Cerebellar cortex (tissue), 1 donor: ENCODE results near the gene RPL31.
A peak's percentile ranks its signal among the peaks of the same experiment; 100 is the strongest.

Experiments used
- DNase-seq: peaks from one replicate; pipeline ENCODE4 v3.0.0-alpha.2; 2015; ENCODE audit warnings: low spot score

RPL31 gene

DNA sequence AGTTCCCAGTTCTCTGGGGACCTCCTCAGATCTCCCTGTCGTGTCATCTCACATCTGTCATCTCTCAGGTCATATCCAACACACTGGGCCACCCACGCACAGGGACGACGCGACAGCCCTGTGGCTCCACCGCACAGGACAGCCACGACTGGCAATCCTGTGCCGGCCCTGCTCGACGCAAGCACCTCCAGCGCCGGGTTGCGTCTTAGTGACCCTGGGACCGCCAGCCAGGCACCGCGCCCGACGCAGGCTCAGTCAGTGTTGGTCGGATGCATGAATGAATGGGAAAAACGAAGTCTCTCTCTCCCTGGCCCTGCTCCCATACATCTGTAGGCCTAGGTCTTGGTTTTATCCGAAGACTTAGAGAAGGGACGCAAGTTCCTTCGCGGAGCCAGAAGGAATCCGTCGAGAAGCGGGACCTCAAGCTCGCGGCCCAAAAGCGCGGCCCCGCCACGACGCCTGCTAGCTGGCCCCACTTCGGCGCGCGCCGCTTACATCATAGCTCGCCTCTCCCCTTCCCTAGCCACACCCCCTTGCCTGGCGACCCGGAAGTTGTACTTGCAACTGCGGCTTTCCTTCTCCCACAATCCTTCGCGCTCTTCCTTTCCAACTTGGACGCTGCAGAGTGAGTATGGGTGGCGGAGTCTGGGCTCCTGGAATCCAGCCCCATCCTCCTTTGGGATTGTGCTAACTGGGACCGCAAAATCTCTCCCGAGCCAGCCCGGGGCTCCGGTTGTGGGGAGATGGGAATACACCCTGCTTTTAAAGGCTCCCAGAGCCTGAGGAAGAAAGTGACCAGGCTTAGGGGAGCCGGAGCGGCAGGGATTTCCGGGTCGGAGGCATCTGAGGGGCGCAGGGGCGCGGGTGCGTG is at the start of gene RPL31:
RPL31 (plus strand) TSS at position 599 of the 871 bp plus-strand sequence. CDS start 413 bp downstream, outside the sequence.
- peak; percentile 98 for DNase-seq

DNA sequence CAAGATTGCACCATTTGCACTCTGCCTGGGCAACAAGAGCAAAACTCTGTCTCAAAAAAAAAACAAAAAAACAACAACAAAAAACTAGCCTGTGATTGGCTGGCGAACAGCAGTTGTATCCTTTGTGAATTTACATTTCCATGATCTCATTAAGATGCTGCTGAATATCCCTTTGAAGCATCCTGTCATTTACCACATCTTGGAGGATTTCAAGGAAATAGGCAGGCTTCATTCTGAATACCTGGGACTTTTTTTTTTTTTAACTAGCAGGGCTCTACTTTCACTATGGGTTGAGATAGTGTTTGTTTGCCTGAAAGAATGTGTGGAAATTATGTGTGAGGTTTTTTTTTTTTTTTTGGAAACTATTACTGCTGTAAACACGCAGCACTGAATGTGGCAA is 49.6 kb upstream of the RPL31 start:
- DNase-seq, result no peak

DNA sequence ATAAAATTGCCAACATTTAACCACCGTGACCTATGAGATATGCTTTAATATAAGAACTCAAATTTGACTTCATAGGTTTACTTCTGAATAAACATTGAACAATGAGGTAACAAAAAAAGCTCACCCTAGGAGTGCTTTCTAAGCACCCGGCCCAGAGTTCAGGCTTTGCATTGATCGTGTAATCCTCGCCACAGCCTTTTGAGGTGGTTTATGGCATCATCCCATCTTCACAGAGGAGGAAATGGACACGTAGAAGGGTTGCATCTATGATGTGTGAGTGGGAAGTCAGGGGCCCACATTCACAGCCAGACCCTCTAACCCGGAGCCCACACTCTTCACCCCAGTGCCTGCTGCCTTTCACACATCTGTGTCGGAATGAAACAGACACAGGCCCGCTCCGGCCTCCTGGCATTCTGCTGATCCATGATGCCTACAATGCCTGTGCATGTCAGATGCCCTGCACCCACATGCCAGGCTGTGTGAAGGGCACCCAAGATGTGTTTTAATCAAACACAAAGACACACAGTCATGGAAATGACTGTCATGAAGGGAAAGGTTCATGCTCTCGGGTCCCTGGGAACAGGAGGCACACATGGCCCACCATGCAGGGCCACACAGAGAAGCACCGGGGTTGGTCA is 48.6 kb upstream of the RPL31 start:
- DNase-seq, result no peak

DNA sequence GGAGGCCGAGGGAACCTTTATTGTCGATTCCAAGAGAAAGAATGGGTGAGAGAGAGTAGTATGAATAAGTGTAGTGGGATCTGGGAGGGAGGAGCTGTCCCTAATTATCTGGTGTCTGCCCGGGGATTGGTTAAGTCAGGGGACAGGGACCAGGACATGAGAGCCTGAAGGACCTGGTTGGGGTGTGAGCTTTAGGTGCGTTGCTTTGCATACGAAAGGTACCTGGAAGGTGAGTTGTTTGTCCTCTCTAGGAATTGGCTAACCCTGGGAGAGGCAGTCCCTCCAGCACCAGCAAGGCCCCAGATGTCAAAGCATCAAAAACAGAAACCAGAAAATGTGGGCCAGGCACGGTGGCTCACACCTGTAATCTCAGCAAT is 48.1 kb upstream of the RPL31 start:
- no peak for DNase-seq

DNA sequence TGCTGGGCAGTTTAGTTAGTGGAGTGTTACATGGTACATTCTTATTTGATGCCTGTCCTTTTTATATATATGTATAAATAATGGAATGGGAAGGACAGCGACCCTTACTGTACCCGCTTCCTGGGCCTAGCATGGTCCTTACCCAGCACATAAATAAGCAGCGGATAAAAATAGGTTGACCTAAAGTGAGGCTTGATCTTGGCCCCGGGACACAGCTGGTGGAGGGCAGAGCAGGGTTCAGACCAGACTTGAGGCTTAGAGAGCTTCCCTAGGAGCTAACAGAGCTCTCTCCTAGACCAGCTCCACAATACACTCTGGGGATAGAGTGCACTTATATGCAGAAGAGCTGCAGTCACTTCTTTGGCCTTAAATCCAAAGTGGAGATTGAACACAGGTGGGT is 46.9 kb upstream of the RPL31 start:
- no peak for DNase-seq

DNA sequence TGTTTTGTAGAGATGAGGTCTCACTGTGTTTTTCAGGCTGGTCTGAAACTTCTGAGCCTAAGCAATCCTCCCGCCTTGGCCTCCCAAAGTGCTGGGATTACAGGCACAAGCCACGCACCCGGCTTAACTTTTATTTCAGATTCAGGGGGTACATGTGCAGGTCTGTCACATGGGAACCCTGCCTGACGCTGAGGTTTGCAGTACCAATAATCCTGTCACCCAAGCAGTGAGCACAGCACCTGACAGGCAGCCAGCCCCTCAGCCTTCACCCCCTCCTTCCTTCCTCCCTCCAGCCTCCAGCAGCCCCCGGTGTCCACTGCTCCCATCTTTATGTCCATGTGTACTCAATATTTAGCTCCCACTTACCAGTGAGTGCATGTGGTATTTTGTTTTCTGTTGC is 46.0 kb upstream of the RPL31 start:
- no peak for DNase-seq

DNA sequence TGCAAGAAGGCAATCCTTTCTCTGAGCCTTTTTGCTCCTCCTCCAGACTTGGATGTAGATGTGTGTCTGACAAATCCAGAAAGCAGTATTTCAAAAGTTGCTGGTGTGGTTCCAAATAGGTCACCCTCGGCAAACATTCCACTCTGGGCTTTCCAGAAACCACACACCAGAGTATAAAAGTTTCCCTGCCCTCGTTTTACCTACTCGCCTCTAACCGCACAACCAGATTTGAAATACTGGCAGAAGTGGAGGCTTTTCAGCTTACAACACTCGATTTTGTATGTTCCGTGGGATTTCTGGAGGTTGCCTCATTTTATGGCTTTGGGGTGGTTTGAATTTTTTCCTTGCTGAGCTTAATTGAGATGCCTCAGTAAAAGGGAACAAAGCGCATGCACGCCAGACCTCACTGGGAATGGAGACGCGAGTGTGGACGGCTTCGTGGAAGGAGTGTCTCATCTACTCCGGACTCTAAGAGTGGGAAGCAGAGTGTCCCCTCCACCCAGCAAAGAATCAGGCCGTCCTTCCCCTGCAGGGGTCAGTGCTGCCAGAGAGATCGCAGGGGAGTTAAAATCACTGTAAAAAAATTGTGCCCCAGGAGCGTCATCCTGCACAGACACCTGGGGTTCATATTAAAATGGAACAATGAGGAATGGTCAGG is 44.0 kb upstream of the RPL31 start:
- DNase-seq, result peak; percentile 43

DNA sequence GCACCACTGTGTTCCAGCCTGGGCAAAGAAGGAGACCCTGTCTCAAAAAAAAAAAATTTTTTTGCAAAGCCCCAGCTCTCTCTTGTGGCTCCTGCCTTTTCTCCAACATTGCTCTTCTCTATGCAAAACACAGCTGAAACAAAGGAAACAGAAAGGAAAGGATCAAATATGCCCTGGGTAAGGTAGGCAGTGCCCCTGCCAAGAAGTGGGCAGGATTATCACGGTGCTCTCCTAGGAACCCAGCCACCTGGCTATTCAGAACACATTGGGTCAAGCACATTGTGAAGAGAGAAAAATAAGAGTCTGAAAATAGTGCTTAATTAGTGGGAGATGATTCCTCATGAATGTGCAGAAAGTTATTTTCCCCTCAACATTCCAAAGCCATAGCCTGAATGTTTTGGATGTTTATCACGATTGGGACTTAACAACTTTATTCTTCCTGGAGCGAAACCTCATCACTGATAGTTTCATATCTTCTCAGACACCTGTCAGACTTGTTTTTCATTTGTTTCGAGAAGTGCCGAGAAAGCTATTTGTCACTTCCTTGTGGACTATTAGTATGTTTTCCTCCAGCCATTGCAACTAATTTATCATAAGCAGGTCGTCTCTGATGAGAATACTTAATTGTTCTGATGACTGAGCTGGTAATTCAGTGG is 42.7 kb upstream of the RPL31 start:
- peak; percentile 31 for DNase-seq

DNA sequence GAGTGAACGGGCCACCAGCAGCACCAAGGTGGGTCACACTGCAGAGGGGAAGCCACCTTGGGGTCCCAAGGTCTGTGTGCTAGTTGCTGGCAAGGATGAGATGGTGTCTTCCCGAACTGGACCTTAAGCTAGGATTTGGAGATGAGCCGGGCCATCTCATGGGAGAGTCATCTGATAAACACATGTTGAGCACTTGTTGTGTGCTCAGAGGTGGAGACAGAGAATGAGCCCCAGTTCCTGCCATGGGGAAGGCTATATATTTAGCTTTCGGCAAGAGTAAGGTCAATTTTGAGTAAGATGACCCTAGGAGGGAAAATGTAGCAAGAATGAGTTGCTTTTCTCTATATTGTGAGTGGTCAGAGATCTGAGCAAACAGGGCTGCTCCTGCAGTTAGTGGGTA is 41.4 kb upstream of the RPL31 start:
- no peak for DNase-seq

DNA sequence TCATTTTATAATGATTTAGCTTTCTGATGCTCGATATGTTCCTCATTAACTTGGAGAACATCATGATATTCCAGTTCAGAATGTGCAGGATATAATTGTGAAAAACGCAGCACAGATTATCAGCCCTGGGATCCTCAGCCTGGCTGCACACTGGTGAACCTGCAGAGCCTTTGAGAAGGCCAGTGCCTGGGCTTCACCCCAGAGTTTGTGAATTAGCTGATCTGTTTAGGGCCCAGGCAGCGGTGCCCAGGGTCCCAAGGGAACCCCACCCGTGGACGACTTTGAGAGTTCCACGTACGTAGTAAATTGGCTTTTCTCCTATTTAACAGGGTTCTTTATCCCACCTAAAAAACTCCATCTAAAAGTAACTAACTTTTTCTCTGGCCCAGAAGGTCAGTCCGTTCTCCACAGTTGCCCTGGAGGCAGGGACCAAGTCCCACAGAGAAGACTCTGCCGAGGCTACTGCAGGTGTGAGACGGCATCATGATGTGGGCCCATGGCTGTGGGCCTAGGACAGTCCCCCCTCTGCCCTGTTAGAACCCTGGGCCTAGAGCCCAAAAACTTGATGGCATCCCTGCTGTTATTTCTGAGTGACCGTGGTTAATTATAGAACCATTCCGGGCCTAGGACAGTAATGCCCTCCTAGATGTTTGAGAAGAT is 39.6 kb upstream of the RPL31 start:
- DNase-seq, result no peak

DNA sequence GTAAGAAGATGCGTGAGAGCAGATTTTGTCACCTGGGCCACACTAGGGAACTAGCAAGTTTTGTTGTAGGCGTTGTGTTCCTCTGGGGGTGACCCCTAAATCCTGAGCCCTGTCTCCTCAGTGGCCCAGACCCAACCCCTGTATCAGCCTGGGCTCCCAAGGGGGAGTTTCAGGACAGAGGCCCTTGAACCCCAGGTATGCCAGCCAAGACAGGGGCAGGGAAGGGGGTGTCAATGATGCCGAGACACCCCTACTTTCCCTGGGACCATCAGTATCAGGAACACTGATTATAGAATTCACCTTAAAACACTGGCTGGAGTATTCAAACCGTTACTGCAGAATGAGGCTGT is 39.1 kb upstream of the RPL31 start:
- no peak for DNase-seq

DNA sequence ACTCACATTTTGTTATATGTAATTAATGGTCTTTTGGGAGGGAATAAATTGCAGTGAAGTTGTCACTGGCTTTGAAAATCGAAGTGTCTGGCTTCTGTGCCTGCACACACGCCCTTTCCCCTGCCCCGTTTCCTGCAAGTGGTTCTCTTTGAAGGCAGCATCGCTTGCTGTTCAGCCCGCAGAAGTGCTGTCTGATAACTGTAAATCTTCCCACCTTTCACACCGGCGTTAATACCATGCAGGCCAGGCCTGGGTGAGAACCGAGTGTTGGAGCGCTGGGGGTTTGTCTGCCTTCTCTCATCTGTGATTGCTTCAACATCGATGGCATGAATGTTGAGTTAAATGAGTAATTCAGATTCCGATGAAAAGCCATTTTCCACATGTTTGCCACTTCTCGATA is 37.9 kb upstream of the RPL31 start:
- DNase-seq, result no peak

DNA sequence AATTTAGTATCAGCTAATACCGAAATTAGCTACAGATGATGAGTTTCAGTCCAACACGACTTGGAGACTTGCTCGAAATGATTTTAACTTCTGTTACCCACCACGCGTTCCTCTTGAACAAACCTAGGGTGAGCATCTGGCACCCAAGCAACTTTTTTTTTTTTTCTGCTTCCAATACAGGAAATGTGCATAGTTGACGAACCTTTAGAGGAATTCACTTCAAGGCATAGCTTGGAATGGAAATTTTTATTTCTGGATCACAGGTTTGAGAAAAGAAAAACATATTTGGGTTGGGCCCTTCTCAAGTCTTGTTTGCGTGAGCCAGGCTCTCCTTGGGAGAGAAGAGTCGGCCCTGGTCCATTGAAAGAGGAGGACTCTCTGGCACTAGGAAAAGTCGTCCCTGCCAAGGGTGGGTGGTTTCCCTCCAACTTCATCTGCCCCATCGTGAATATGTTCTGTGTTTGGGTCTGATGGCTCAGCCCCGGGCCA is 37.4 kb upstream of the RPL31 start:
- DNase-seq, result no peak

DNA sequence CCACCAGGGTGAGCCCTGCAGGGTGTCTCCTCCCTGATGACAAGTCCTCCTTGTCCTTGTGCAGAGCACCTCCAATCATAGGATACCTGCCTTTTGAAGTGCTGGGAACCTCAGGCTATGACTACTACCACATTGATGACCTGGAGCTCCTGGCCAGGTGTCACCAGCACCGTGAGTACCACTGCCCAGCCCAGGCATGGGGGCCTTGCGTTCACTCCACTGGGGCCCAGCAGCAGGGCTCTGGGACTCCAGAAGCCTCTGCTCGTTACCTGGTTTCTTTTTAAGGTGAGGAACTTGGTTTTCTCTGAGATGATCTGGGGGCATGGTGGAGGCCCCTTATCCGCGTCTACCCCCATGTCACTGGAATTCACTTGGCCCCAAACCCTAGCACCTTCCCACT is 36.5 kb upstream of the RPL31 start:
- no peak for DNase-seq

DNA sequence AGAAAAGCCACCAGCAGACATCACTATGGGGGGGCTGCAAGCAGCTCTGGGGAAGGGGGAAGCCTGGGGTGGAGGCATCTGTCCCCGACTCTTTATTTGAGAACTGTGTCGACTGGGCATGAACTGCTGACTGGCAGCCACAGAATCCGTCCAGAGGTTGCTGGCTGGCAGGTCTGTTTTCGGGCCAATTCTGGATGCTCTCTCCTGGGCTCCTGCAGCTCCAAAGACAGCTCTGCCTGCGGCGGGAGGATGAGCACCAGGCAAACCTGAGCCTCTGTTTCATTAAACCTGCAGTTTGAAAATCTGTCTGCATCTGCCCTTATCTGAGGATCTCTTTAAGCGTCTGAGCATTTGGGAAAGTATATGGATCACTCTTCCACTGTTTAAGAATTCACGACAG is 34.4 kb upstream of the RPL31 start:
- no peak for DNase-seq

DNA sequence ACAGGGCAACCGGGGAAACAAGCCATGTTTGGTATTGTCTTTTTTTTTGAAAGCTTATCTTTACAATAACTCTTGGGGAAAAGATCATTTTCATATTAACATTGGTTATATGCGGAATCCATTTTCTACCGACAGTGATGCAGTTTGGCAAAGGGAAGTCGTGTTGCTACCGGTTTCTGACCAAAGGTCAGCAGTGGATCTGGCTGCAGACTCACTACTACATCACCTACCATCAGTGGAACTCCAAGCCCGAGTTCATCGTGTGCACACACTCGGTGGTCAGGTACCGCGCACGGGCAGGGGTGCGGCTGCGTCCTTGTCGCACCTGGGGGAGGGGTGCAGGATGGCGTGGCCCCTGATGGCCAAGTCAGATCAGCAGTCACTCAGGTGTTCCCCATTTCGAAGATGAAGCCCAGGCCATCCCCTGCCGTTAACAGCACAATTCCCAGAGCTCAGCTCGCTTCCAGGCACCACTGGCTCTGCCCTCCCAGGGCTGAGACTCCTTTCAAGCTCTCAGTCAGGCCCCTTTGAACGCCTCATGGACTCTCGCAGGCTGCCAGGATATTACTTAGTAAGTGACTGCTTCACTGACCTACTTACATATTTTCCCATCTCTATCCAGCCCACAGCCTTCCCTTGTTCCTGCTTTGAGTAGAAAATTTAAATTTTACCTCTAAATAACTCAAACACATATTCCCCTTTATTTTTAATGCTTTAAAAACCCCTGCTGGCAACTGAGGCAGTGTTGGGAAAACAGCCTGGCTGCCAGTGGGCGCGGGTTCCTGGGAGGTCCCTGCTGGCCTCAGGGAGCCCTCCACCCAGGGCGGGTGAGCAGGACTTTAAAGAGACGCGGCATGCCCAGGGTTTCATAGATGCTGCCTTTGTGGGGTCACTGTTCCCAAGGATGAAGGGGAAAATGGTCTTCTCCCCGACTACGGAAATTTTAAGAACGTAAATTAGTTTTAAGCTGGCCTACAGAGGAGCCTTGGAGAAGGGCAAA is 33.6 kb upstream of the RPL31 start:
- DNase-seq, result no peak

DNA sequence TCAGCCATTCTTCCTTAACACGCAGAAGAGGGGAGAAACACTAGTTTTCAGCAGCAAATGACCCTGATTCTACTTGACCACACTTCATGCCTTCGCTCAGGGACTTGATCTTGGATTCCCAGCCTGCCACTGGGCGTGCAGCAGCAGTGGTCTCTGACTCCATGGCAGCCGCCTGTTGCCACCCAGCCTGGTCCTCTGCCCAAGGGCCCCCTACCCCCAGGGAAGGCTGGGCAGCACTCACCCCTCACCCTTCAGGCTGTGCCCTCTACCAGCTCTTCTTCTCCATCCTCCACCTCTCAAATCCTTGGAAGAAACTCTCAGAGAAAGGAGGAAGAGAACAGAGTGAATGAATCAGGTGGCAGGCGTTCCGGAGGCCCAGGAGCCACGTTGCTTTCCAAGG is 32.1 kb upstream of the RPL31 start:
- DNase-seq, result no peak

DNA sequence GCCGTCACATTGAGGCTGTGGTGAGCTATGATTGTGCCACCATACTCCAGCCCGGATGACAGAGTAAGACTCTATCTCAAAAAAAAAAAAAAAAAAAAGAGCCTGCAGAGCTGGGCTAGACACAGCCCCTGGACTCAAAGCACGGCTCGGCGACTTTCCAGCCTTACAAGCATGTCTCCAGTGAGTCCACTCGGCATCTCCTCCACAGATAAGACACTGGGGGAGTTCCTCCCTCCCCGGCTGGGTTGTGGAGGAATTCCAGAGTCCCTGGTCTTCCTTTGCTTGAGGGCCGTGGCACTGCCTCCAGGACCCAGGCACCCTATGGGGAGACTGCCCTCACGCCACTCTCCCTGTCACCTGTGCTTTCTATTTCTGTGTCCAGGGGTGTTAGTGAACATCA is 30.9 kb upstream of the RPL31 start:
- no peak for DNase-seq

DNA sequence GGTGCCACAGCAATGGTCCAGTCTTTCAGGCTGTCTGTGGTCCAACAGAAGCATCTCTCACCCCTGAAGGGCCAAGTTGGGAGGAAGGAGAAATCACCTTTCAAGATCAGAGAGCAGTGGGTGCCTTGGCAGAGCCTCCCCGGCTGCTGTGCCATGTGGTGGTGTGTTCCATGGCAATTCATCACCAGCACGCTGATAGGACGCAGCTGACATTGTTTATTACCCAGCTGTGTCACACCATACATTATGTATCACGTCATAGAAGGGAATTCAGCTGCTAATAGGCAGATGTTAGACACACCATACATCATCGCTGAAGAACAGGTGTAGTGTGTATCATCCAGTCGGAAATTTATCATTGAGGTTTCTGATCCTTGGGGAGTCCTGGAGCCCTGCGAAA is 29.6 kb upstream of the RPL31 start:
- DNase-seq, result no peak

DNA sequence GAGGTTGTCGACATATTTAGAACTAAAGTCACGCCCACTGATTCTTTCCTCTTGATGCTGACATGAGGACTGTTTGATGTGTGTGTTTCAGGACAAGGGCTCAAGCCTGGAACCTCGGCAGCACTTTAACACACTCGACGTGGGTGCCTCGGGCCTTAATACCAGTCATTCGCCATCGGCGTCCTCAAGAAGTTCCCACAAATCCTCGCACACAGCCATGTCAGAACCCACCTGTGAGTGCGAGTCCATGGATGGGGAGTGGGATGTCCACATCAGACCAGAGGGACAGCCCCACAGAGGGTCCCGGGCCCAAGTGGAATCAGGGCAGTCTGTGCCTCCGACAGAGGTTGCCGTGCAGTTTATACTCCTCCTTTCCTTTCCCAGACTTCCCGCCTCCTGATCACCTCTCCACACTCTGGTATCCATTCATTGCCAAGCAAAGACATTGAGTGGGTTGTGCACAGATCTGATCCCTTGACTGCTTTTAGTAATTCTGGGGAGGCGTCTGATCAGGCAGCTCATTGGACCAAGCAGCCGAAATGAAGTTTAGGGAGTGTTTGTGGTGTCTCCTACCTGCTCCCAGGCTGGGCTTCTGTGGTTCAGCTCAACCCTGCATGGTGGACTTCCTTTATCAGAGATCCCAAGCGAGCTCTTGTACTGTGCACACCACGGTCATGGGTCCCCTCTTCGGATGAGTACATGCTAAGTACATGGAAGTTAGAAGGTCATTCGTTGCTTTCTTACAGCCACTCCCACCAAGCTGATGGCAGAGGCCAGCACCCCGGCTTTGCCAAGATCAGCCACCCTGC is 27.2 kb upstream of the RPL31 start:
- no peak for DNase-seq
